Activated T-cell treated with anti-CD3 and anti-CD28 coated beads, Interleukin-2, amount 50 U/mL, for 1 hour (primary cell): ENCODE measurements around the gene PNPO.

Experiments used
- DNase-seq: peaks from one replicate; pipeline ENCODE4 v3.0.0-alpha.2; 2020

PNPO gene

GRCh38 chr17:47952171-47953021 lies 11.0 kb downstream of the PNPO start:
- no peak for DNase-seq

- no peak for DNase-seq
These were observed 12.5 kb downstream of the PNPO start for GRCh38 chr17:47953909-47954308.

DNA sequence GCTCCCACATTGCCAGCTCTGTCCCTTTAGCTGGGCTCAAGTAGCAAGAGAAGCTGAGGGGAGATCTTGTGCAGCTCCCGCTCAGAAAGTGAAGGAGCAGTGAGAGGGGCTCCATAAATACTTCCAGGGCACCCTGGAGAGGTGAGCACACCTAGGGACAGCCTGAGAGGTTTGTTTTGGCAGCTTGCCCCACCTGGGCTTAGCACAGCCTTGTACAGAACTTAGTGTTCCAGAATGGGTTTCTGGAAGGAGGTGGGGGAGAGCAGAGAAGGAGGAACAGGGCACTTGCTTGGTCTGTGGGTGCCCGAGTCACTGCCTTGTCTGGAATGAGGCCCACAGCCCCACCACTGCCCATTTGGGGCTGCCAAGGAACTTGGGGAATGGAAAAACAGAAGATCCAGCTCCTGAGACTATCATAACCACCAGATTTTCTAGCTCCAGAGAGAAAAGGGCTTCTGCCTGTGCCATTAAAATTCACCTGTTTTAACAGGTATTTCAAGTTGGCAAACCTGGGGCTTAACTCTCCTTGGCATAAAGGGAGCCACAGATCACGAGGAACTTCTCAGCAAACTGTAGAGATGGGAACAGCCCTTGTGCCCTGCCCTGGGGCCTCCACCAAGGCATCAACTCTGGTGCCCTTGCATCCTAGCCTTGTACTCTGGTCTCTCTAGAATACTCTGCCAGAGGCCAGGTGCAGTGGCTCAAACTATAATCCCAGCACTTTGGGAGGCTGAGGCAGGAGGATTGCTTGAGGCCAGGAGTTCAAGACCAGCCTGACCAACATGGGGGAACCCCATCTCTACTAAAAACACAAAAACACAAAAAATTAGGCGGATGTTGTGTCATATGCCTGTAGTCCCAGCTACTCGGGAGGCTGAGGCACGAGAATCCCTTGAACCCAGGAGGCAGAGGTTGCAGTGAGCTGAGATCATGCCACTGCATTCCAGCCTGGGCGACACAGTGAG lies 14.4 kb downstream of the PNPO start:
- no peak for DNase-seq

- DNase-seq: no peak
These were observed 15.6 kb downstream of the PNPO start for GRCh38 chr17:47956791-47957590.

- DNase-seq: no peak
These were observed 16.5 kb downstream of the PNPO start, which contains the start of gene PRR15L for GRCh38 chr17:47957591-47958490. Gene PRR15L (minus strand): TSS chr17:47957883. CDS start chr17:47953234, 4,649 bp downstream.

- DNase-seq: no peak
These were observed 18.7 kb downstream of the PNPO start for GRCh38 chr17:47959825-47960655.

- DNase-seq: no peak
These were observed 20.0 kb downstream of the PNPO start for GRCh38 chr17:47961406-47961805.

DNA sequence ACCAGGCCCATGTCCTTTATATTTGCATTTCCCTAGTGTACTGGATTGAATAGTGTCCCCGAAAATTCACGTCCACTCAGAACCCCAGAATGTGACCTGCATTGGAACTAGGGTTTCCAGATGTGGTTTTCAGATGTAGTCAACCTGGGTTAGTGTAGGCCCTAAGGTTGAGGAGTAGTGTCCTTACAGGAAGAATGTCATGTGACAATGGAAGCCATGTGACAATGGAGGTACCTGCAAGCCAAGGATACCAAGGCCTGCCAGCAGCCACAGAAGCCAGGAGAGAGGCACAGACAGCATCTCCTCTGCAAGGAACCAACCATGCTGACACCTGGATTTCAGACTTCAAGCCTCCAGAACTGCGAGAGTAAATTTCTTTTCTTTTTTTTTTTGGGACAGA lies 21.5 kb downstream of the PNPO start:
- DNase-seq: no peak

DNA sequence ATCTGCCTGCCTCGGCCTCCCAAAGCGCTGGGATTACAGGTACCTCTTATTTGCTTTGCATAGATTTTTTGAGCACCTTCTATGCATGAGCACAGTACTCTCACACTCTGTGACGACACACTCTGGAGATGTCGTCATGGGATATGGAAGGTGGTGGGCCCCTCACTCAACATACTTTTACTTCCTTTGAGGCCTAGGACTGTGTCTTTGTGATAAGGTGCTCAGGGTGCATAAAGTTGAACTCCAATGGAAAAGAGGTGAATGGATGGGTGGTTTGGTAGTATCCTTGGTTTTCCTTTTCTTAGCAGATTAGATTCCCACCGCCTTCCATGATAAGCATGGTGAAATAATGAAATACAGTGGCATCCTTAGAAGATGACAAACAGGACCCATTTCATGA lies 23.5 kb downstream of the PNPO start:
- DNase-seq: no peak

DNA sequence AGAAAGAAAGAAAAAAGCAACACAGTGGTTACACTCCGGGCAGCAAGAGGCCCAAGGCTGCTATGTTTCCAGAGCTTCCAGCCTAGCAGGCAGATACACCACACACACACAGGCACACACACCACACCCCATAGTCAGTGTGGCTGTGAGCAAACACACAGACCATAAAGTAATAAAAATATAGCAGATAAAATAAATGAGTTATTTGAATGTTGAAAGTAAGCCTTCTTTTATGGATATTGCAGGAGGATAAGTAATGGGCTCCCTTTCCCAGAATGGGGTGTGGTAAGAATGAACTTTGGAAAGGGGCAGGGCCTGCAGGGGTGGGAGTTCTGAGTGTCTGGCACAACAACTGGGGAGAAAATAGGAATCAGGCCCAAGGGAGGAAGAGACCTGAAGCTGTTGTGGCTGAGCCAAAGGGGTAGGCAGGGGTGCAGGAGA lies 24.7 kb downstream of the PNPO start:
- DNase-seq: no peak

DNA sequence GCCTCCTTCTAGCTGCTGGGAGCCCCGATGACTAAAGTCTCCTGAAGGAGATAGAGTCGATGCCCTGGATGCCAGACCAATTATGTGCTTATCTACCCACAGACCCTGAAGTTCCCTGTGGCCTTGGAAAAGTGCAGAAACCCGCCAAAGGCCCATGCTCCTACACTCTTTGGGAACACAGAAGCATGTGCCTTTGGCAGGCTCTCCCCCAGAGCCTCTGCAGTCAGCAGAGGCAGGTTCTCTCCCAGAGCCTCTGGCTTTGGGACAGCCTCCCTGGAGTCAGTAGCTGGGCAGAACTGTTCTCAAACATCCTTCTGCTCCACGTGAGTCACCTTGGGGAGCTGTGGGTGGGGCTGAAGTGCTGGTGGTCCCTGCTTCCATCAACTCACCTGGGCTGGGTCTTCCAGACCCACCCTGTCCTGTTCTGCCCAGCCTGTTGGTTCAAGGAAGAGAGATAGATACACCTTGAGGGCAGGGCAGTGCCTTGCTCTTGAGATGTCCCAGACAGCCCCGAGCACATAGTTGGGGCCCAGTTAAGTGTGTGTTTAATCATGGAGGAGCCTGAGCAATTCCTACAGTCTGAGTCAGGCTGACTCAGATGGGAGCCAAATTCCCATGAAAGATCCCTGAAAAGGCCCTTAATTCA lies 26.4 kb downstream of the PNPO start:
- no peak for DNase-seq

DNA sequence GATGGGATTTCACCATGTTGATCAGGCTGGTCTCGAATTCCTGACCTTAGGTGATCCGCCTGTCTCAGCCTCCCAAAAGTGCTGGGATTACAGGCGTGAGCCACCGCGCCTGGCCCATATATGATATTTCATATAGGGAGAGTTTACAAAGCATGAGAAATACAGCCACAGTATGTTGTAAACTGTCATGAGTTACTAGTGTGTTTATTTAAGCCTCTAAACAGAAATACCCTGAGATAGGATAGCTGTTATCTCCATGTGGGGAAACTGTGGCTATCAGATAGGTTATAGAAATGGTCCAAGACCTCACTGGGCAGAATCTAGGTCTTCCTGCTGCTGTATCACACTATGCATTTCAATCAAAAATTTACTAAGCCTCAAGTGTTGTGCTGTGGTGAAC lies 27.5 kb downstream of the PNPO start:
- DNase-seq: no peak

DNA sequence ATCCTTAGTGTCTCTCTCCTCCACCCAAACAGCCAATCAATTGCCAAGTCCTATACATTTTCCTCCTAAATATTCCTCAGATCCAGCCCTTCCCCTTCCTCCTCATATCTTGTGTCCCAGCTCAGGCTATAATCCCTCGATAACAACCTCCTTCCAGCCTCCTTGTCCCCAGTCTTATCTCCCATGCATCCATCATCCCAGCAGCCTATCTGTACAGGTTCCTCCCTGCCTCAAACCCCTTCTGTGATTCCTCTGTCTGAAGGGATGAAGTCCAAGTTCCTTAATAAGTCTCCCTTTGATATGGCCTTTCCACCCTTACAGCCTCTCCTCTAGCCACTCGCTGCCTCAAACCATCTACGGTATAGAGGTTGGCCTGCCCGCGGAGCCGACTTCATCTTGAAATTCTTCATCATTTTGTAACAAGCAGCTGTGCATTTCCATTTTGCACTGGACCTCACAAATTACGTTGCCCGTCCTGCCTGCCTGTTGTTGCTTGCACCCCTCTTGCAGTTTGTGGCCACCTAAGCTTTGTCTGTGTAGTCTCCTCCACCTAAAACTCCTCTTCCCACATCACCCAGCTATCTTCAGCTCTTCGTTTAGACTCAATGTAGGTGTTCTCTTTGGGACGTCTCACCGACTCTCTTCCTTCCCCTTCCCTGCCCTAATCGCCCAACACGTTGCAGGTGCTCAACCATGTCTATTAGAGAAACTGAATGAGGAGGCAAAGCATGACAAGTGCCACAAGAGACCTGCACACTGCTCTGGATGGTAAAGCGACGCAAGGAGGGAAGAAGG lies 28.8 kb downstream of the PNPO start:
- DNase-seq: peak; percentile 23

DNA sequence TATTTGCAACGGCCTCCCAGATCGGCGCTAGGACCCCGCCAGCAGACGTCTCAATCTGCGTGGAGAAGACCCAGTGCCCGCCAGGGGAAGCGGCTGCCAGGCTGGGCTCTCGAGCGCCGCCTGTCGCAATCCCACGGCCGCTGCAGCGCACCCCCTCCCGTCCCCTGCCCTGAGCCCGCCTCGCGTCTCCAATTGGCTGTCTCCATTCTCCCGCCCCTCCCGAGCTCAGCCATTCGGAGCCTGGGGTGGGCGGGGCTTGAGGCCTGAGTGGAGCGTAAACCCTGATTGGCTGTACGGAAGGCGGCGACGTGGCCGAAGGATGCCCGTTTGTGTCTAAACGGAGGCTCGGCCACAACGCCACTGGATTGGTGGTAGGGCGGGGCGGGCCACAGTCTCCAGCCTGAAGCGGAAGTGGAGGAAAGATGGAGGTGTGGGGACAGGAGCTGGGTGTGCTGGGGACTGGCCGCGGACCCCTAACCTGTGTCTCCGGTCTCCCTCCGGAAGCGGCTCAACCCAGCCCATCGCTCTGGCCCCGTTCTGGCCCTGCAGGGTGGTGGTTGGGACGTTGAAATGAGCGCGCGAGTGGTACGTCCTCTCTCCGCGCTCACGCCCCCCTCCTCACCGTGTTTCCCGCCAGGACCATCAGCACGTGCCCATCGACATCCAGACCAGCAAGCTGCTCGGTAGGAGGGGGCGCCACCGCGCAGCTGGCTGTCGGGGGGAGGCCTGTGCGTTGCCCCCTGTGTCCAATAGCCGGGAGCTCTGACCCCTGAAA lies 29.5 kb downstream of the PNPO start, which contains the start of gene CDK5RAP3:
TSS of gene CDK5RAP3 (plus strand) at position 389 of the 775 bp plus-strand sequence. CDS start at position 423, 34 bp downstream.
- DNase-seq: peak; percentile 98

DNA sequence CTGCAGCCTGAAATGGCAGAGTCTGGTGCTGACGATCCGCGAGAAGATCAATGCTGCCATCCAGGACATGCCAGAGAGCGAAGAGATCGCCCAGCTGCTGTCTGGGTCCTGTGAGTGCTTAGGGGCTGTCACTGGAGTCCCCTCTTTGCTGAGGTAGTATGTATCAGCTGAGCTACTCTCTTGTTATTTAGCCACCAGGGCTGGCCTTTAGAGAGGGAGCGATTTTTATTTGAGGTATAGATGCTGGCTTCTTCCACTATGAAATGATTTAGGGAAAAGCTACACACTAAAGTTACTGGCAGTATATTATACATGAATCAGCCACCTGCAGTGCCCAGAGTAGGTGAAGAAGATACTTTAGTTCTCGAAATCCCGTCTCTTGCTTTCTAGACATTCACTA lies 32.2 kb downstream of the PNPO start:
- no peak for DNase-seq

- DNase-seq: no peak
These were observed 33.9 kb downstream of the PNPO start for GRCh38 chr17:47975189-47975822.

GRCh38 chr17:47975823-47976205 lies 34.4 kb downstream of the PNPO start:
- DNase-seq: no peak

DNA sequence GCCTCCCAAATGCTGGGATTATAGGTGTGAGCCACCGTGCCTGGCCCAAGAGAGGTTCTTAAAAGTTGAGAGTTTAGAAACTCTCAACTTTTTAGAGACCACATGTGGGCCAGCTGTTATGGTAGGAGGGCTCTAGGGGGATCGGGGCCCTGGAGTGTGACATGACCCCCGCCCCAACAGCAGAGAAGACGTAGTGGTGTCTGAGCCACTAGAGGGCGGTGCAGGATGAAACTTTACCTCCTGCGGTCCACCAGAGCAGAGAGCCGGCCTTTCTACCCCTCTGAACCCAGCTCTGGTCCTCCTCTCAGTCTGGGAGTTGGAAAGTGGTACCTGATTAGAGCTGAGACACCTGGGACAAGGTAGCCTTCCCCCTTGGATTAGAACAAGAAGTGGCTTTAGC lies 37.0 kb downstream of the PNPO start:
- peak; percentile 51 for DNase-seq
